ENCODE results near the gene RERG. TPM values are rescaled to one million over a fixed set of nuclear protein-coding genes. Genes with fewer than 3 reads are reported as not detected.
"Not testable (repeated sequence)": the region's sequence is repeated elsewhere in the genome, so short reads cannot be mapped to it uniquely, and the experiment has no call there.

Gene RERG
- total RNA-seq: not detected

GRCh38 chr12:15220915-15221885 is at the start of gene RERG:
Gene RERG, minus strand, starts transcription at chr12:15221417. Its CDS starts 3,928 bp downstream, at chr12:15217489.
- CTCF ChIA-PET: interaction anchor here (0.5 to 2.1 kb wide), 14 partner anchors 8 to 664 kb away, joined by 3 to 14 read pairs (median 4); no protein-coding TSS in a partner anchor
- POLR2A ChIA-PET: interaction anchor here (0.5 kb wide), 1 partner anchor 167 kb away, joined by 3 read pairs; no protein-coding TSS in a partner anchor

GRCh38 chr12:15270591-15270990 is 49.4 kb upstream of the RERG start:
- CTCF ChIA-PET: interaction anchor here (2.1 kb wide), 1 partner anchor 49 kb away, joined by 6 read pairs; the partner anchor contains the start of gene RERG
- POLR2A ChIA-PET: no interaction called here

GRCh38 chr12:15268927-15269552 is 47.8 kb upstream of the RERG start:
- ChIA-PET CTCF (interaction anchor here (0.7 to 2.1 kb wide), 3 partner anchors 42 to 118 kb away, joined by 3 to 6 read pairs (median 4); partner anchors contain the start of gene RERG), POLR2A (no interaction called here)

GRCh38 chr12:15268309-15268708 is 47.1 kb upstream of the RERG start:
- CTCF ChIA-PET: no interaction called here
- POLR2A ChIA-PET: no interaction called here

- ChIA-PET CTCF (no interaction called here), POLR2A (no interaction called here)
Measured at GRCh38 chr12:15265875-15266274, 44.7 kb upstream of the RERG start.

- ChIA-PET CTCF (no interaction called here), POLR2A (no interaction called here)
Measured at GRCh38 chr12:15256761-15257160, 35.5 kb upstream of the RERG start.

GRCh38 chr12:15253990-15254389 is 32.8 kb upstream of the RERG start:
- CTCF ChIA-PET: no interaction called here
- POLR2A ChIA-PET: no interaction called here

GRCh38 chr12:15244926-15245325 is 23.7 kb upstream of the RERG start:
- ChIA-PET CTCF (no interaction called here), POLR2A (no interaction called here)

GRCh38 chr12:15244341-15244740 is 23.1 kb upstream of the RERG start:
- CTCF ChIA-PET: no interaction called here
- POLR2A ChIA-PET: no interaction called here

GRCh38 chr12:15243102-15243501 is 21.9 kb upstream of the RERG start:
- ChIA-PET POLR2A (no interaction called here), CTCF (no interaction called here)

GRCh38 chr12:15240898-15241297 is 19.7 kb upstream of the RERG start:
- POLR2A ChIA-PET: no interaction called here
- CTCF ChIA-PET: no interaction called here

- CTCF ChIA-PET: no interaction called here
- POLR2A ChIA-PET: no interaction called here
Measured at GRCh38 chr12:15234508-15234907, 13.3 kb upstream of the RERG start.

GRCh38 chr12:15234011-15234410 is 12.8 kb upstream of the RERG start:
- CTCF ChIA-PET: interaction anchor here (0.5 kb wide), 1 partner anchor 20 kb away, joined by 3 read pairs; no protein-coding TSS in a partner anchor
- POLR2A ChIA-PET: no interaction called here

GRCh38 chr12:15232959-15233358 is 11.7 kb upstream of the RERG start:
- CTCF ChIA-PET: no interaction called here
- POLR2A ChIA-PET: interaction anchor here (0.6 kb wide), 1 partner anchor 1784 kb away, joined by 5 read pairs; no protein-coding TSS in a partner anchor

- POLR2A ChIA-PET: no interaction called here
- CTCF ChIA-PET: interaction anchor here (2.8 kb wide), 1 partner anchor 10 kb away, joined by 14 read pairs; the partner anchor contains the start of gene RERG
Measured at GRCh38 chr12:15231493-15231892, 10.3 kb upstream of the RERG start.

GRCh38 chr12:15230751-15231150 is 9.5 kb upstream of the RERG start:
- ChIA-PET CTCF (interaction anchor here (2.8 kb wide), 1 partner anchor 9 kb away, joined by 14 read pairs; the partner anchor contains the start of gene RERG), POLR2A (no interaction called here)

GRCh38 chr12:15230137-15230536 is 8.9 kb upstream of the RERG start:
- POLR2A ChIA-PET: no interaction called here
- CTCF ChIA-PET: interaction anchor here (2.8 kb wide), 1 partner anchor 9 kb away, joined by 14 read pairs; the partner anchor contains the start of gene RERG

- ChIA-PET POLR2A (no interaction called here), CTCF (interaction anchor here (0.8 to 1.0 kb wide), 3 partner anchors 40 to 505 kb away, joined by 3 to 4 read pairs (median 3); no protein-coding TSS in a partner anchor)
Measured at GRCh38 chr12:15227004-15227679, 5.9 kb upstream of the RERG start.

GRCh38 chr12:15225863-15226218 is 4.6 kb upstream of the RERG start:
- CTCF ChIA-PET, POLR2A ChIA-PET: not testable (repeated sequence)
